Measurements from ENCODE around the gene INMT. TPM values are rescaled to one million over a fixed set of nuclear protein-coding genes. Genes with fewer than 3 reads are reported as not detected.
A peak's percentile ranks its signal among the peaks of the same experiment; 100 is the strongest.

The INMT gene
- 10 to 100 TPM; 30.4 to 48.1 TPM for total RNA-seq

GRCh38 chr7:30751696-30752273 lies at the start of gene INMT:
INMT (plus strand) TSS chr7:30752135; CDS start chr7:30752151, 16 bp downstream.
- peak within 1 kb of the TSS; percentile 15 to 62 (median 55) for H3K27ac ChIP-seq
- H3K36me3 ChIP-seq (replicated peaks in 1 of 2; ENCODE audit: insufficient read depth in 1 of 2, low read depth in 2 of 2) = no peaks in the 10 kb centered on the region
- no peak for ATAC-seq
- intact Hi-C loops (cut with DNase I) = no loop called here
- peak in 1 of 4 donors; percentile 25 for DNase-seq
- no peak within 1 kb of the TSS for H3K4me3 ChIP-seq
- H3K9me3 ChIP-seq = no peaks in the 10 kb centered on the region
- TF ChIP-seq, protein P1, sequence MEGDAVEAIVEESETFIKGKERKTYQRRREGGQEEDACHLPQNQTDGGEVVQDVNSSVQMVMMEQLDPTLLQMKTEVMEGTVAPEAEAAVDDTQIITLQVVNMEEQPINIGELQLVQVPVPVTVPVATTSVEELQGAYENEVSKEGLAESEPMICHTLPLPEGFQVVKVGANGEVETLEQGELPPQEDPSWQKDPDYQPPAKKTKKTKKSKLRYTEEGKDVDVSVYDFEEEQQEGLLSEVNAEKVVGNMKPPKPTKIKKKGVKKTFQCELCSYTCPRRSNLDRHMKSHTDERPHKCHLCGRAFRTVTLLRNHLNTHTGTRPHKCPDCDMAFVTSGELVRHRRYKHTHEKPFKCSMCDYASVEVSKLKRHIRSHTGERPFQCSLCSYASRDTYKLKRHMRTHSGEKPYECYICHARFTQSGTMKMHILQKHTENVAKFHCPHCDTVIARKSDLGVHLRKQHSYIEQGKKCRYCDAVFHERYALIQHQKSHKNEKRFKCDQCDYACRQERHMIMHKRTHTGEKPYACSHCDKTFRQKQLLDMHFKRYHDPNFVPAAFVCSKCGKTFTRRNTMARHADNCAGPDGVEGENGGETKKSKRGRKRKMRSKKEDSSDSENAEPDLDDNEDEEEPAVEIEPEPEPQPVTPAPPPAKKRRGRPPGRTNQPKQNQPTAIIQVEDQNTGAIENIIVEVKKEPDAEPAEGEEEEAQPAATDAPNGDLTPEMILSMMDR (IDR thresholded peaks at IDR 0.05) = no peak
- TF ChIP-seq POLR2A (IDR thresholded peaks at IDR 0.05) = peak in 1 of 3 donors; percentile 20
- peaks cover 8% of the 10 kb centered on the region for H3K4me1 ChIP-seq
- H3K27me3 ChIP-seq = no peaks in the 10 kb centered on the region
- WGBS, 2 donors = 60 to 86% methylated on average over 3 to 6 of the region's 6 CpGs

DNA sequence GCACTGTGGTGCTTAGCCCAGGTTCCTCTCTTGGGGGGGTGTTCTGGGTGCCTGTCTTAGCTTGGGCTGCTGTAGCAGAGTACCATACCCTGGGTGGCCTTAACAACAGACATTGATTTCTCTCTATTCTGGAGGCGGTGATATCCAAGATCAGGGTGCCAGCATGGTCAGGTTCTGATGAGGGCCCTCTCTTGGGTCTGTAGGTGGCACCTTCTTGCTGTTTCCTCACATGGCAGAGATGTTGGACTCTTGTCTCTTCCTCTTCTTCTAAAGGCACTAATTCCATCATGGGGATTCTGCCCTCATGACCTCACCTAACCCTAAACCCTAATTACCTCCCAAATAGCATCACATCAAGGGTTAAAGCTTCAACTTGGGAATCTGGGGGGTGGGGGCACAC lies 49.7 kb upstream of the INMT start:
- WGBS, 2 donors = 75 to 100% methylated on average over 1 of the region's 1 CpG
- H3K27me3 ChIP-seq = no peaks in the 10 kb centered on the region
- TF ChIP-seq, protein P1 (IDR thresholded peaks at IDR 0.05) = no peak
- TF ChIP-seq POLR2A (IDR thresholded peaks at IDR 0.05) = no peak
- no peaks in the 10 kb centered on the region for H3K36me3 ChIP-seq (replicated peaks in 1 of 2; ENCODE audit: insufficient read depth in 1 of 2, low read depth in 2 of 2)
- H3K4me3 ChIP-seq = no peak overlapping the region
- no peaks in the 10 kb centered on the region for H3K4me1 ChIP-seq
- H3K27ac ChIP-seq = no peak overlapping the region
- no peak for ATAC-seq
- no peaks in the 10 kb centered on the region for H3K9me3 ChIP-seq
- intact Hi-C loops (cut with DNase I) = no loop called here
- no peak for DNase-seq

DNA sequence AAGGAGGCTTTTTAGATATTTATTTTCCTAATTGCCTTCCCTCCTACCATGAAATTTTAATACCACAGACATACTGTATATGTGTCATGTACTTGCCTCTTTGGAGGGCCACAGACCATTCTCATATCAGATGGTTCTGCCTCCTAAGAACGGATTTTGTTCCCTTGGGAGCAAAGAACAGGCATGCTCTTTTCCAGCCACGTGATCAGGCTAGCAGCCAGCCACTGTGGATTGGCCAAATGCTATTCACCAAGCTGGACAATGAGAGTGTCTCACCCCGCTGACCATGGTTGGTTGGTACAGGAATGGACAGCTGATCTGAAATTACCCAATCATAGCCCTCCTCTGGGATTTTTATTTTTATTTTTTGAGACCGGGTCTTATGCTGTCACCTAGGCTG lies 48.2 kb upstream of the INMT start:
- Histone ChIP-seq H3K9me3 (no peaks in the 10 kb centered on the region), H3K27ac (no peak overlapping the region), H3K27me3 (no peaks in the 10 kb centered on the region), H3K36me3 (replicated peaks in 1 of 2; ENCODE audit: insufficient read depth in 1 of 2, low read depth in 2 of 2) (no peaks in the 10 kb centered on the region), H3K4me3 (no peak overlapping the region), H3K4me1 (no peaks in the 10 kb centered on the region)
- WGBS, 2 donors = 69 to 75% methylated on average over 4 of the region's 4 CpGs
- no peak for TF ChIP-seq POLR2A (IDR thresholded peaks at IDR 0.05)
- TF ChIP-seq, protein P1 (IDR thresholded peaks at IDR 0.05) = no peak
- DNase-seq (no peak), ATAC-seq (no peak)
- intact Hi-C loops (cut with DNase I) = no loop called here

DNA sequence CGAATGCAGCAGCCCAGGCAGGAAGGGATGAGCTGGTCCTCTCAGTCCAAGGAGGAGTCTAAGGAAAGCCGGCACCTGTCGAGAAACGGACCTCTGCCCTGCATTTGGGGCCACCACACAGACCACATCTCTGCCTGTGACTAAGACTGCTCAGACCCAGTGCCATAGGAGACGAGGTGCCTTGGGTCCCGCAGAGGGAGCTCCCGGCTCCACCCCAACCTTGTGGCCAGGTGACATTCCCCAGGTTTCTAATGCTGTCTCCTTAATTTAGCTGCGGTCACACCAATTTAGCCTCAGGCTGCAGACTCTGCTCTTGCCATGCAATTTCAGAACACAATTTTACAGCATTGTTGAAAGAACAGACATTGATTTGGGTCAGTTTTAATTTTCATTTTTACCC lies 46.9 kb upstream of the INMT start:
- Histone ChIP-seq H3K4me3 (no peak overlapping the region), H3K4me1 (peaks cover 8% of the 10 kb centered on the region), H3K27me3 (no peaks in the 10 kb centered on the region), H3K27ac (no peak overlapping the region), H3K36me3 (replicated peaks in 1 of 2; ENCODE audit: insufficient read depth in 1 of 2, low read depth in 2 of 2) (no peaks in the 10 kb centered on the region), H3K9me3 (no peaks in the 10 kb centered on the region)
- WGBS, 2 donors = 89 to 90% methylated on average over 7 to 8 of the region's 8 CpGs
- TF ChIP-seq POLR2A (IDR thresholded peaks at IDR 0.05) = no peak
- TF ChIP-seq, protein P1 (IDR thresholded peaks at IDR 0.05) = no peak
- ATAC-seq = no peak
- no peak for DNase-seq
- intact Hi-C loops (cut with DNase I) = no loop called here

DNA sequence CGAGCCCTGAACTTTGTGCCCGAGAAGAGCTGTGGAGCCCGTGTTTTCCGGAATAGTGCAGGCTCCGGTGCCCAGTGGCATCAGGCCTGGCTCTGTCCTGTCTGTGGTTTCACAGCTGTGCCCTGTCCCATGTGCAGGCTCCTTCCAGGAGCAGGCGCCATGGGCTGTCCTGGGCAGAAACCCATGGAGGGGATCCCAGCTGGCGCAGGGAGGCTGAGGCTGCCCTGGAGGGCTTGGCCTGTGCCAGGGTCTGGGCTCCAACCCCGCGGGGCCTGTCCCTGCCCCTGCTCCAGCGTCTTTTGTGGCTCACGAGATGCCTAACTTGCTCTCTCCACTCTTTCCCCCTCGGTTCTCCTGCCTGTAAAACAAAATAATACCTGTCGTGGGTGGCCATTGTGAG lies 46.3 kb upstream of the INMT start:
- TF ChIP-seq, protein P1 (IDR thresholded peaks at IDR 0.05) = no peak
- Histone ChIP-seq H3K4me3 (no peak overlapping the region), H3K27me3 (no peaks in the 10 kb centered on the region), H3K4me1 (peaks cover 13% of the 10 kb centered on the region), H3K27ac (no peak overlapping the region), H3K9me3 (no peaks in the 10 kb centered on the region), H3K36me3 (replicated peaks in 1 of 2; ENCODE audit: insufficient read depth in 1 of 2, low read depth in 2 of 2) (no peaks in the 10 kb centered on the region)
- DNase-seq (no peak), ATAC-seq (no peak)
- intact Hi-C loops (cut with DNase I) = no loop called here
- WGBS, 2 donors = 84 to 87% methylated on average over 13 of the region's 13 CpGs

Data from body of pancreas (tissue), 4 donors.